NOMO-1 treated with DMSO at 0.1 percent for 48 hours (cell line): ENCODE measurements around the gene SNX19.
"Not testable (repeated sequence)": the region's sequence is repeated elsewhere in the genome, so short reads cannot be mapped to it uniquely, and the experiment has no call there.

Experiments used
- DNase-seq: peaks from one replicate; lab custom pipeline; 2025; ENCODE audit not compliant: unreplicated experiment; lab: John Stamatoyannopoulos, UW

The SNX19 gene

GRCh38 chr11:130916238-130916855, at the start of gene SNX19:
SNX19 (minus strand) TSS chr11:130916479; CDS start chr11:130915939, 540 bp downstream.
- peak; percentile 83 for DNase-seq

- DNase-seq: no peak
Observed at GRCh38 chr11:130964058-130964792, 47.9 kb upstream of the SNX19 start.

- no peak for DNase-seq
Observed at GRCh38 chr11:130947889-130948288, 31.6 kb upstream of the SNX19 start.

- DNase-seq: no peak
Observed at GRCh38 chr11:130947481-130947880, 31.2 kb upstream of the SNX19 start.

GRCh38 chr11:130947058-130947457, 30.8 kb upstream of the SNX19 start:
- DNase-seq: no peak

GRCh38 chr11:130945896-130946295, 29.6 kb upstream of the SNX19 start:
- DNase-seq: no peak

- DNase-seq: no peak
Observed at GRCh38 chr11:130940706-130941105, 24.4 kb upstream of the SNX19 start.

GRCh38 chr11:130937051-130937450, 20.8 kb upstream of the SNX19 start:
- no peak for DNase-seq

GRCh38 chr11:130932086-130932712, 15.9 kb upstream of the SNX19 start:
- no peak for DNase-seq

- DNase-seq: no peak
Observed at GRCh38 chr11:130924750-130925149, 8.5 kb upstream of the SNX19 start.

GRCh38 chr11:130920612-130921011, 4.3 kb upstream of the SNX19 start:
- DNase-seq: not testable (repeated sequence)

- no peak for DNase-seq
Observed at GRCh38 chr11:130918081-130918480, 1.8 kb upstream of the SNX19 start.

GRCh38 chr11:130916910-130917309, 631 bp upstream of the SNX19 start:
- no peak for DNase-seq

GRCh38 chr11:130915603-130916237, 559 bp downstream of the SNX19 start:
- DNase-seq: peak; percentile 29

GRCh38 chr11:130913268-130913667, 3.0 kb downstream of the SNX19 start:
- no peak for DNase-seq

GRCh38 chr11:130912552-130912951, 3.7 kb downstream of the SNX19 start:
- no peak for DNase-seq

- DNase-seq: no peak
Observed at GRCh38 chr11:130911306-130911705, 5.0 kb downstream of the SNX19 start.

GRCh38 chr11:130909650-130910049, 6.6 kb downstream of the SNX19 start:
- DNase-seq: no peak

- no peak for DNase-seq
Observed at GRCh38 chr11:130908770-130909625, 7.3 kb downstream of the SNX19 start.

- DNase-seq: no peak
Observed at GRCh38 chr11:130908061-130908460, 8.2 kb downstream of the SNX19 start.

- no peak for DNase-seq
Observed at GRCh38 chr11:130907229-130907628, 9.1 kb downstream of the SNX19 start.
